Measurements from ENCODE around the gene G6PC1.
A peak's percentile ranks its signal among the peaks of the same experiment; 100 is the strongest.

Gene G6PC1

DNA sequence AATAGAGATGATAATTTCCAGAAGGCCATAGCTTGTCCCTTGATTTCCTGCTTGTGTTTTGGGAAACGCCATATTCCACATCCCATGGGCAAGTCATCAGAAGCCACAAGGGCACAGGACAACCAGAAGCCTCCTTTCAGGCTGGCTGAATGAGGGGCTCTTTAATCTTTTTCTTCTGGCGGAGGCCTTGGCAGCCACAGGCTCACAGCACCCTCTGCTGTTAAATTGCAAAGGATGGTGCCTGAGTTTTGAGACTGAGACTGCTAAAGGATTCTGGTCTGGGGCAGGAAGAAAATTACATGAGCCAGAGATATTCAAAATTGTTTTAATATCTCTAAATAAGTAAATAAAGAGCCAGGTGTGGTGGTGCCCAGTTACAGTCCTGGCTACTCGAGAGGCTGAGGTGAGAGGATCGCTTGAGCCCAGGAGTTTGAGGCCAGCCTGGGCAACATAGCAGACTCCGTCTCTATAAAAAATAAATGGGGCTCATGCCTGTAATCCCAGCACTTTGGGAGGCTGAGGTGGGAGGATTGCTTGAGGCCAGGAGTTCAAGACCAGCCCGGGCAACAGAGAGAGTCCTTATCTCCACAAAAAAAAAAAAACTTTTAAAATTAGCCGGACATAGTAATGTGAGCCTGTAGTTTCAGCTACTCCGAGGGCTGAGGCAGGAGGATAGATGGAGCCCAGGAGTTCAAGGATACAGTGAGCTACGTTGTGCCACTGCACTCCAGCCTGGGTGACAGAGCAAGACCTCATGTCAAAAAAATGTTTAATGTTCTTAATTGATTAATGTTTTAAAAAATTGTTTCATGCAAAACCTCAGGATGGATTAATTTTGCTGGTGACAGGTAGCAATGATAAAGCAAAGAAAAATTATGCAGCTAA, 37.4 kb downstream of the G6PC1 start:
- POLR2A ChIA-PET: interaction anchor here (1.0 to 1.5 kb wide), 2 partner anchors 90 to 105 kb away, joined by 3 to 7 read pairs; partner anchors contain the start of gene PSME3

DNA sequence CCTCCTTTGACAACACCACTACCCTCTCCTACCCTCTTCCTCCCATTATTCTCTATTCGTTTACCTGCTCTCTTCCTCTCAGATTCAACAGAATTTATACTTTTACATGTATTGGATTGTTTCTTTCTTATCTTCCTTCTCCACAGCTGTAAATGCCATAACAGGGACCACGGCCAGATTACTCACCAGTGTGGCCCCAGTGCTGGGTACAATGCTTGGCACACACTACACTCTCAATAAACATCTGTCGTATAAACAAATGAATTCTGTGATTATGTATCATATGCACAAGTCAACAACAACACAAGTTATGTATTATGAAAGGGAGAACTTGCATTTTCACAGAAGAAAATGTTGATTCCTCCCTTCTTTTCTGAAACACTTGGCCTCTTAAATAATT, 43.6 kb downstream of the G6PC1 start:
- ChIA-PET CTCF (interaction anchor here (8.9 kb wide), 1 partner anchor 99 kb away, joined by 136 read pairs; the partner anchor contains the start of gene AOC2), POLR2A (no interaction called here)
- Histone ChIP-seq H3K36me3 (ENCODE audit: control insufficient read depth in 4 of 4, insufficient read depth in 4 of 4, low read length in 3 of 4) (peaks cover 0 to 6% (median 1%) of the 10 kb centered on the region in 4 experiments), H3K27ac (ENCODE audit: insufficient read depth in 1 of 2, low read depth in 1 of 2, low read length in 2 of 2, poor library complexity in 1 of 2, severe bottlenecking in 2 of 2) (no peak overlapping the region), H3K27me3 (replicated peaks in 2 of 5; ENCODE audit: control insufficient read depth in 4 of 5, insufficient read depth in 5 of 5, low read length in 4 of 5) (no peaks in the 10 kb centered on the region), H3K4me3 (ENCODE audit: control insufficient read depth in 1 of 7, extremely low read depth in 1 of 7, insufficient read depth in 4 of 7, low read depth in 2 of 7, low read length in 6 of 7) (no peak overlapping the region), H3K4me1 (ENCODE audit: control extremely low read depth in 1 of 4, control insufficient read depth in 4 of 4, insufficient read depth in 4 of 4, low read length in 3 of 4) (no peaks in the 10 kb centered on the region), H3K9me3 (ENCODE audit: control extremely low read depth in 1 of 5, control insufficient read depth in 4 of 5, insufficient read depth in 2 of 5, low read depth in 1 of 5, low read length in 4 of 5) (no peaks in the 10 kb centered on the region)
- no peak for DNase-seq
- 0% methylated on average over 1 of the region's 3 CpGs for WGBS (ENCODE audit: insufficient coverage)

More for the DNA sequence above, 37.4 kb downstream of the G6PC1 start:
- no peaks in the 10 kb centered on the region for H3K9me3 ChIP-seq (ENCODE audit: control extremely low read depth in 1 of 5, control insufficient read depth in 4 of 5, insufficient read depth in 2 of 5, low read depth in 1 of 5, low read length in 4 of 5)
- CTCF ChIA-PET: interaction anchor here (0.6 to 8.9 kb wide), 13 partner anchors 9 to 402 kb away, joined by 3 to 136 read pairs (median 4); partner anchors contain the start of genes AOC2 and AOC3
- H3K27ac ChIP-seq (ENCODE audit: insufficient read depth in 1 of 2, low read depth in 1 of 2, low read length in 2 of 2, poor library complexity in 1 of 2, severe bottlenecking in 2 of 2): no peak overlapping the region
- no peaks in the 10 kb centered on the region for H3K36me3 ChIP-seq (ENCODE audit: control insufficient read depth in 4 of 4, insufficient read depth in 4 of 4, low read length in 3 of 4)
- DNase-seq: peak; percentile 67 to 83 (median 81)
- no peaks in the 10 kb centered on the region for H3K4me1 ChIP-seq (ENCODE audit: control extremely low read depth in 1 of 4, control insufficient read depth in 4 of 4, insufficient read depth in 4 of 4, low read length in 3 of 4)
- H3K27me3 ChIP-seq (replicated peaks in 2 of 5; ENCODE audit: control insufficient read depth in 4 of 5, insufficient read depth in 5 of 5, low read length in 4 of 5): no peaks in the 10 kb centered on the region
- H3K4me3 ChIP-seq (ENCODE audit: control insufficient read depth in 1 of 7, extremely low read depth in 1 of 7, insufficient read depth in 4 of 7, low read depth in 2 of 7, low read length in 6 of 7): no peak overlapping the region
- WGBS (ENCODE audit: insufficient coverage): 53% methylated on average over 5 of the region's 9 CpGs

DNA sequence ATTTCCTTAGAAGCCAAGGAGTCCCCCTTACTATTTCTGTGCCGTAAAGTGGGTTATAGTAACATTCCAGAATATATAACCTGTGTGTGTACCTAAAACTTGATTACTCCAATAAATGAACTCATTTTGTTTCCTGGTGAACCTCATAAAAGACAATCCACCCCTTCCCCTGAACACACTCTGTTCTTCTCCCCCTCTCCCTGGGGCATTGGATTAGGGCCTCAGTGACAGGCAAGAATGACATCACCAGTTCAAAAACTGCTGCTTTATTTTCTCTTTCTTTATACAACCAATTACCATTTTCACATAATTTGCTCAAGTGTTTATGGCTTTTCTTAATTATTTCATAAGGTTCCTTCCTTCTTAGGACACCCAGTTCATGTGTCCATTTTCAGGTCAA, 46.2 kb downstream of the G6PC1 start:
- no peak overlapping the region for H3K4me3 ChIP-seq (ENCODE audit: control insufficient read depth in 1 of 7, extremely low read depth in 1 of 7, insufficient read depth in 4 of 7, low read depth in 2 of 7, low read length in 6 of 7)
- no peaks in the 10 kb centered on the region for H3K27me3 ChIP-seq (replicated peaks in 2 of 5; ENCODE audit: control insufficient read depth in 4 of 5, insufficient read depth in 5 of 5, low read length in 4 of 5)
- WGBS (ENCODE audit: insufficient coverage): no CpG with 5 or more reads among the region's 1 CpG
- H3K36me3 ChIP-seq (ENCODE audit: control insufficient read depth in 4 of 4, insufficient read depth in 4 of 4, low read length in 3 of 4): peaks cover 6 to 32% (median 16%) of the 10 kb centered on the region in 4 experiments
- no peak overlapping the region for H3K27ac ChIP-seq (ENCODE audit: insufficient read depth in 1 of 2, low read depth in 1 of 2, low read length in 2 of 2, poor library complexity in 1 of 2, severe bottlenecking in 2 of 2)
- H3K9me3 ChIP-seq (ENCODE audit: control extremely low read depth in 1 of 5, control insufficient read depth in 4 of 5, insufficient read depth in 2 of 5, low read depth in 1 of 5, low read length in 4 of 5): no peaks in the 10 kb centered on the region
- no peak for DNase-seq
- CTCF ChIA-PET: no interaction called here
- POLR2A ChIA-PET: no interaction called here
- H3K4me1 ChIP-seq (ENCODE audit: control extremely low read depth in 1 of 4, control insufficient read depth in 4 of 4, insufficient read depth in 4 of 4, low read length in 3 of 4): no peaks in the 10 kb centered on the region

DNA sequence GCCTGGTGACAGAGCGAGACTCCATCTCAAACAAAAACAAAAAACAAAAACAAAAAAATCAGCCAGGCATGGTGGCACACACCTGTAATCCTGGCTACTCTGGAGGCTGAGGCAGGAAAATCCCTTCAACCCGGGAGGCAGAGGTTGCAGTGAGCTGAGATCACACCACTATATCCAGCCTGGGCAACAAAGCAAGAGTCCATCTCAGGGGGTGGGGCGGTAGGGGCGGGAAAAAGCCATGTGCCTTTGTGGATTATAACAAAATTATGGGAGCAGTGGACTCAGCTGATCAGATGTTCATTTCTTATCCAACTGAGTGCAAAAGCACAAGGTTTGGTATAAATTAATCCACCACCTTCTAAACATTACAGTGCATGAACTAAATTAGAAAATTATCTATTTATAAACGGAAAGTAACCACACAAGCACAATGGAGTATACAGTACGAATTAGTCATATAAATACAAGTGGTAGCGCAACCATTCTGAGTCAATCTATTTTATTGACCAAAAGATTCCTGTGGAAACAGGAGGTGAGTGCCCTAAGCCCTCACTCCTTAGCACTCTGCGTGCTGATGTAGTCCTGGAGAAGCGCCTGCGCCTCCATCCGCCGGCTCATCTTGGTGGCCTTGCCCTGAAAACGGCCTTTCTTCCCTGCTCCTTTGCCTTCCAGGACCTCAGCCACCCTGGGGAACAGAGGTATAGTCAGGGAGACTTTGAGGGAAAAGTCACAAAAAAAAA, 49.6 kb downstream of the G6PC1 start:
- POLR2A ChIA-PET: interaction anchor here (0.6 kb wide), 1 partner anchor 176 kb away, joined by 4 read pairs; no protein-coding TSS in a partner anchor

More for the DNA sequence above, 49.6 kb downstream of the G6PC1 start:
- Histone ChIP-seq H3K36me3 (ENCODE audit: control insufficient read depth in 4 of 4, insufficient read depth in 4 of 4, low read length in 3 of 4) (peaks cover 8 to 64% (median 36%) of the 10 kb centered on the region in 4 experiments), H3K9me3 (ENCODE audit: control extremely low read depth in 1 of 5, control insufficient read depth in 4 of 5, insufficient read depth in 2 of 5, low read depth in 1 of 5, low read length in 4 of 5) (no peaks in the 10 kb centered on the region), H3K4me1 (ENCODE audit: control extremely low read depth in 1 of 4, control insufficient read depth in 4 of 4, insufficient read depth in 4 of 4, low read length in 3 of 4) (no peaks in the 10 kb centered on the region), H3K27me3 (replicated peaks in 2 of 5; ENCODE audit: control insufficient read depth in 4 of 5, insufficient read depth in 5 of 5, low read length in 4 of 5) (no peaks in the 10 kb centered on the region), H3K27ac (ENCODE audit: insufficient read depth in 1 of 2, low read depth in 1 of 2, low read length in 2 of 2, poor library complexity in 1 of 2, severe bottlenecking in 2 of 2) (no peak overlapping the region), H3K4me3 (ENCODE audit: control insufficient read depth in 1 of 7, extremely low read depth in 1 of 7, insufficient read depth in 4 of 7, low read depth in 2 of 7, low read length in 6 of 7) (no peak overlapping the region)
- CTCF ChIA-PET: interaction anchor here (1.2 kb wide), 1 partner anchor 107 kb away, joined by 7 read pairs; no protein-coding TSS in a partner anchor
- no peak for DNase-seq
- 97% methylated on average over 4 of the region's 13 CpGs for WGBS (ENCODE audit: insufficient coverage)
